Measurements from ENCODE around the gene NDUFAF3.

NDUFAF3 gene

DNA sequence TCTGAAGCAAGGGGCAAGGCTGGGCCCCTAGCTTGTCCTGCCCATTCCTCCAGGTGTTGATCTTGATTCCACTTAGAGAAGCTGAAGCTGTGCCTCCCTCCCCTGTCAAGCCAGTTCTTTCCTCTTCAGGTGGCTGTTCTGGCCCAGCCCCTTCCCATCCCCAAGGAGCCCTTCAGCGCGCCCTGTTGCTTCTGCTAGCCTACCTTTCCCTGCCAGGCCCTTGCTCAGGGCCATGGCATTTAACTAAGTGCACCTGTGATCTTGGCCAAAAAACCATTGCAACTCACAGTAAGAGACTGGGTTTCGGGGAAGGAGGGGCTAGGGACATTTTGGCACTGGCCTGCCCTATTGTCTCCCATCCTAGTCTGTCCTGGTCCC is 16.6 kb upstream of the NDUFAF3 start:
- peaks cover 0 to 6% of the 10 kb centered on the region in 2 experiments; a peak in 1 of 3 replicates for H3K36me3 ChIP-seq (ENCODE audit: control insufficient read depth in 2 of 2, insufficient read depth in 1 of 2, low read length in 2 of 2)
- H3K4me1 ChIP-seq (ENCODE audit: control insufficient read depth, insufficient read depth, low read length), result no peaks in the 10 kb centered on the region
- no peaks in the 10 kb centered on the region for H3K9me3 ChIP-seq (ENCODE audit: control insufficient read depth, insufficient read depth, low read depth, low read length)
- CTCF ChIA-PET, result no interaction called here
- TF ChIP-seq SCRT2 (tag by site-specific recombination; IDR thresholded peaks at IDR 0.05) (peak; percentile 37), YY2 (tag by site-specific recombination; IDR thresholded peaks at IDR 0.05) (no peak), ZNF624 (tag by site-specific recombination; IDR thresholded peaks at IDR 0.05) (no peak), ZNF629 (tag by site-specific recombination; IDR thresholded peaks at IDR 0.05) (no peak), ZFP3 (tag by site-specific recombination; IDR thresholded peaks at IDR 0.05; ENCODE audit: low read depth) (no peak), ZNF211 (tag by site-specific recombination; IDR thresholded peaks at IDR 0.05; ENCODE audit: low read depth) (no peak)
- TF ChIP-seq, protein P1, sequence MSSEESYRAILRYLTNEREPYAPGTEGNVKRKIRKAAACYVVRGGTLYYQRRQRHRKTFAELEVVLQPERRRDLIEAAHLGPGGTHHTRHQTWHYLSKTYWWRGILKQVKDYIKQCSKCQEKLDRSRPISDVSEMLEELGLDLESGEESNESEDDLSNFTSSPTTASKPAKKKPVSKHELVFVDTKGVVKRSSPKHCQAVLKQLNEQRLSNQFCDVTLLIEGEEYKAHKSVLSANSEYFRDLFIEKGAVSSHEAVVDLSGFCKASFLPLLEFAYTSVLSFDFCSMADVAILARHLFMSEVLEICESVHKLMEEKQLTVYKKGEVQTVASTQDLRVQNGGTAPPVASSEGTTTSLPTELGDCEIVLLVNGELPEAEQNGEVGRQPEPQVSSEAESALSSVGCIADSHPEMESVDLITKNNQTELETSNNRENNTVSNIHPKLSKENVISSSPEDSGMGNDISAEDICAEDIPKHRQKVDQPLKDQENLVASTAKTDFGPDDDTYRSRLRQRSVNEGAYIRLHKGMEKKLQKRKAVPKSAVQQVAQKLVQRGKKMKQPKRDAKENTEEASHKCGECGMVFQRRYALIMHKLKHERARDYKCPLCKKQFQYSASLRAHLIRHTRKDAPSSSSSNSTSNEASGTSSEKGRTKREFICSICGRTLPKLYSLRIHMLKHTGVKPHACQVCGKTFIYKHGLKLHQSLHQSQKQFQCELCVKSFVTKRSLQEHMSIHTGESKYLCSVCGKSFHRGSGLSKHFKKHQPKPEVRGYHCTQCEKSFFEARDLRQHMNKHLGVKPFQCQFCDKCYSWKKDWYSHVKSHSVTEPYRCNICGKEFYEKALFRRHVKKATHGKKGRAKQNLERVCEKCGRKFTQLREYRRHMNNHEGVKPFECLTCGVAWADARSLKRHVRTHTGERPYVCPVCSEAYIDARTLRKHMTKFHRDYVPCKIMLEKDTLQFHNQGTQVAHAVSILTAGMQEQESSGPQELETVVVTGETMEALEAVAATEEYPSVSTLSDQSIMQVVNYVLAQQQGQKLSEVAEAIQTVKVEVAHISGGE (tag by site-specific recombination; conservative IDR thresholded peaks at IDR 0.05; ENCODE audit: low read depth), result no peak
- POLR2A ChIA-PET, result interaction anchor here (1.1 to 4.4 kb wide), 4 partner anchors 9 to 89 kb away, joined by 4 to 61 read pairs (median 29); partner anchors contain the start of genes NDUFAF3, P4HTM and QRICH1
- H3K27ac ChIP-seq (ENCODE audit: extremely low read depth, low read depth, low read length), result no peak overlapping the region
- H3K4me3 ChIP-seq (ENCODE audit: low read depth, low read length), result no peak overlapping the region

DNA sequence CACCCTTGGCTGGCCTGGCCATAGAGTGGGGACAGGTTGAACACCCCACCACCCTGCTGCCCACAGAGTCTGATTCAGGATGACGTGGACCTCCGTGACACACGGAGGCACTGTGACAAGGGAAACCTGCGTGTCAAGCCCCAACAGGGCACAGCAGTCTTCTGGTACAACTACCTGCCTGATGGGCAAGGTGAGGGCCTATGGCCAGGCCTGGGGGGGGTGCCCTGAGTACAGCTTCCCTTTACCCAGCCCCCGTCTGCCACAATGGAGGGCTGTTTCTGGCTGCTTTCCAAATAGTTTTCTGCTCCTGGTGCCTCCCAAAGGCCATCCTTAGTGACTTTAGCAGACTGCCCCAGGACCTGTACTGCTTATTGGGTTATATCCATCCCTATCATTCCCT is 15.9 kb upstream of the NDUFAF3 start:
- ChIA-PET CTCF (interaction anchor here (1.9 to 3.8 kb wide), 2 partner anchors 18 to 21 kb away, joined by 5 to 20 read pairs; no protein-coding TSS in a partner anchor), POLR2A (interaction anchor here (1.1 to 4.4 kb wide), 7 partner anchors 10 to 463 kb away, joined by 3 to 141 read pairs (median 24); partner anchors contain the start of genes DALRD3, IMPDH2, KLHDC8B and NDUFAF3)
- Histone ChIP-seq H3K9me3 (ENCODE audit: control insufficient read depth, insufficient read depth, low read depth, low read length) (no peaks in the 10 kb centered on the region), H3K27ac (ENCODE audit: extremely low read depth, low read depth, low read length) (no peak overlapping the region), H3K36me3 (ENCODE audit: control insufficient read depth in 2 of 2, insufficient read depth in 1 of 2, low read length in 2 of 2) (peaks cover under 1 to 6% of the 10 kb centered on the region in 2 experiments; a peak in 2 of 3 replicates), H3K4me3 (ENCODE audit: low read depth, low read length) (no peak overlapping the region), H3K4me1 (ENCODE audit: control insufficient read depth, insufficient read depth, low read length) (no peaks in the 10 kb centered on the region)
- TF ChIP-seq ZNF121 (tag by site-specific recombination; IDR thresholded peaks at IDR 0.05) (no peak), SP3 (tag by site-specific recombination; IDR thresholded peaks at IDR 0.05) (no peak), ZNF544 (tag by site-specific recombination; IDR thresholded peaks at IDR 0.05) (no peak), BCL11B (tag by site-specific recombination; IDR thresholded peaks at IDR 0.05; ENCODE audit: low read depth) (no peak), ZNF571 (tag by site-specific recombination; IDR thresholded peaks at IDR 0.05) (no peak), ZNF23 (tag by site-specific recombination; IDR thresholded peaks at IDR 0.05; ENCODE audit: borderline replicate concordance) (no peak)

DNA sequence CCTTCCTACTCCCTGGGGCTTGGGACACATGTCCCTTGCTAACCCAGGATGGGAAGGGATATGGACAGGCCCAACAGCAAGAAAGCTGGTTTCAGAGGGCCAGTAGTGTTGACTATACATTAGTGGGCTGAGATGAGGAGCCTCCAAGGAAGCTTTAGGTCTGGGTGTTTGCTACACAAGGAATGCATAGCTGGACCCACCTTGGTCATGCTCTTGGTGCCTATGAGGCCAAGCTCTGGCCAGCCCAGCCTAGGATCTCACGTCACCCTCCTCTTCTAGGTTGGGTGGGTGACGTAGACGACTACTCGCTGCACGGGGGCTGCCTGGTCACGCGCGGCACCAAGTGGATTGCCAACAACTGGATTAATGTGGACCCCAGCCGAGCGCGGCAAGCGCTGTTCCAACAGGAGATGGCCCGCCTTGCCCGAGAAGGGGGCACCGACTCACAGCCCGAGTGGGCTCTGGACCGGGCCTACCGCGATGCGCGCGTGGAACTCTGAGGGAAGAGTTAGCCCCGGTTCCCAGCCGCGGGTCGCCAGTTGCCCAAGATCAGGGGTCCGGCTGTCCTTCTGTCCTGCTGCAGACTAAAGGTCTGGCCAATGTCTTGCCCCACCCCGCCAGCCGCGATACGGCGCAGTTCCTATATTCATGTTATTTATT is 15.4 kb upstream of the NDUFAF3 start:
- Histone ChIP-seq H3K36me3 (ENCODE audit: control insufficient read depth in 2 of 2, insufficient read depth in 1 of 2, low read length in 2 of 2) (peaks cover 3 to 11% of the 10 kb centered on the region in 2 experiments; a peak in 2 of 3 replicates), H3K4me1 (ENCODE audit: control insufficient read depth, insufficient read depth, low read length) (no peaks in the 10 kb centered on the region), H3K4me3 (ENCODE audit: low read depth, low read length) (peak overlapping the region; percentile 74), H3K9me3 (ENCODE audit: control insufficient read depth, insufficient read depth, low read depth, low read length) (no peaks in the 10 kb centered on the region), H3K27ac (ENCODE audit: extremely low read depth, low read depth, low read length) (peak overlapping the region; percentile 39; the same call in 1 of the 2 replicates)
- ChIA-PET POLR2A (interaction anchor here (0.9 to 4.4 kb wide), 16 partner anchors 10 to 462 kb away, joined by 3 to 141 read pairs (median 6); partner anchors contain the start of genes ARIH2, DALRD3, IMPDH2 and IP6K2), CTCF (interaction anchor here (0.5 to 3.8 kb wide), 7 partner anchors 13 to 688 kb away, joined by 3 to 20 read pairs (median 5); partner anchors contain the start of genes NDUFAF3 and P4HTM)
- TF ChIP-seq, protein P2, sequence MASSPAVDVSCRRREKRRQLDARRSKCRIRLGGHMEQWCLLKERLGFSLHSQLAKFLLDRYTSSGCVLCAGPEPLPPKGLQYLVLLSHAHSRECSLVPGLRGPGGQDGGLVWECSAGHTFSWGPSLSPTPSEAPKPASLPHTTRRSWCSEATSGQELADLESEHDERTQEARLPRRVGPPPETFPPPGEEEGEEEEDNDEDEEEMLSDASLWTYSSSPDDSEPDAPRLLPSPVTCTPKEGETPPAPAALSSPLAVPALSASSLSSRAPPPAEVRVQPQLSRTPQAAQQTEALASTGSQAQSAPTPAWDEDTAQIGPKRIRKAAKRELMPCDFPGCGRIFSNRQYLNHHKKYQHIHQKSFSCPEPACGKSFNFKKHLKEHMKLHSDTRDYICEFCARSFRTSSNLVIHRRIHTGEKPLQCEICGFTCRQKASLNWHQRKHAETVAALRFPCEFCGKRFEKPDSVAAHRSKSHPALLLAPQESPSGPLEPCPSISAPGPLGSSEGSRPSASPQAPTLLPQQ (tag by site-specific recombination; IDR thresholded peaks at IDR 0.05), result peak; percentile 21; the same call in 1 of the 2 replicates
- TF ChIP-seq ZNF596 (tag by site-specific recombination; IDR thresholded peaks at IDR 0.05), result no peak
- no peak for TF ChIP-seq ZNF76 (tag by site-specific recombination; IDR thresholded peaks at IDR 0.05; ENCODE audit: borderline replicate concordance, low read depth)
- no peak for TF ChIP-seq ZNF133 (tag by site-specific recombination; IDR thresholded peaks at IDR 0.05)
- TF ChIP-seq, protein P3, sequence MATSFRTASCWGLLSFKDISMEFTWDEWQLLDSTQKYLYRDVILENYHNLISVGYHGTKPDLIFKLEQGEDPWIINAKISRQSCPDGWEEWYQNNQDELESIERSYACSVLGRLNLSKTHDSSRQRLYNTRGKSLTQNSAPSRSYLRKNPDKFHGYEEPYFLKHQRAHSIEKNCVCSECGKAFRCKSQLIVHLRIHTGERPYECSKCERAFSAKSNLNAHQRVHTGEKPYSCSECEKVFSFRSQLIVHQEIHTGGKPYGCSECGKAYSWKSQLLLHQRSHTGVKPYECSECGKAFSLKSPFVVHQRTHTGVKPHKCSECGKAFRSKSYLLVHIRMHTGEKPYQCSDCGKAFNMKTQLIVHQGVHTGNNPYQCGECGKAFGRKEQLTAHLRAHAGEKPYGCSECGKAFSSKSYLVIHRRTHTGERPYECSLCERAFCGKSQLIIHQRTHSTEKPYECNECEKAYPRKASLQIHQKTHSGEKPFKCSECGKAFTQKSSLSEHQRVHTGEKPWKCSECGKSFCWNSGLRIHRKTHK (tag by site-specific recombination; IDR thresholded peaks at IDR 0.05), result no peak
- TF ChIP-seq GLIS1 (tag by site-specific recombination; IDR thresholded peaks at IDR 0.05), result 0 out of 2 replicates have a peak, but pooled peaks have one; percentile 9
- TF ChIP-seq ZNF140 (tag by site-specific recombination; IDR thresholded peaks at IDR 0.05), result no peak
- no peak for TF ChIP-seq PRDM1 (tag by site-specific recombination; IDR thresholded peaks at IDR 0.05)
- TF ChIP-seq, protein P4, sequence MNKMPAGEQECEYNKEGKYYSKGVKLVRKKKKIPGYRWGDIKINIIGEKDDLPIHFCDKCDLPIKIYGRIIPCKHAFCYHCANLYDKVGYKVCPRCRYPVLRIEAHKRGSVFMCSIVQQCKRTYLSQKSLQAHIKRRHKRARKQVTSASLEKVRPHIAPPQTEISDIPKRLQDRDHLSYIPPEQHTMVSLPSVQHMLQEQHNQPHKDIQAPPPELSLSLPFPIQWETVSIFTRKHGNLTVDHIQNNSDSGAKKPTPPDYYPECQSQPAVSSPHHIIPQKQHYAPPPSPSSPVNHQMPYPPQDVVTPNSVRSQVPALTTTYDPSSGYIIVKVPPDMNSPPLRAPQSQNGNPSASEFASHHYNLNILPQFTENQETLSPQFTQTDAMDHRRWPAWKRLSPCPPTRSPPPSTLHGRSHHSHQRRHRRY (tag by site-specific recombination; IDR thresholded peaks at IDR 0.05), result no peak
